ENCODE data around the gene NFKBIE. TPM values are rescaled to one million over a fixed set of nuclear protein-coding genes. Genes with fewer than 3 reads are reported as not detected.
A peak's percentile ranks its signal among the peaks of the same experiment; 100 is the strongest.

NFKBIE gene
- total and polyA plus RNA-seq, 9 of the 15 experiments (the other 6 are each of a cell fraction or from before 2014, with no cell fraction given), result 2.1 to 16.4 (median 11.7) TPM

DNA sequence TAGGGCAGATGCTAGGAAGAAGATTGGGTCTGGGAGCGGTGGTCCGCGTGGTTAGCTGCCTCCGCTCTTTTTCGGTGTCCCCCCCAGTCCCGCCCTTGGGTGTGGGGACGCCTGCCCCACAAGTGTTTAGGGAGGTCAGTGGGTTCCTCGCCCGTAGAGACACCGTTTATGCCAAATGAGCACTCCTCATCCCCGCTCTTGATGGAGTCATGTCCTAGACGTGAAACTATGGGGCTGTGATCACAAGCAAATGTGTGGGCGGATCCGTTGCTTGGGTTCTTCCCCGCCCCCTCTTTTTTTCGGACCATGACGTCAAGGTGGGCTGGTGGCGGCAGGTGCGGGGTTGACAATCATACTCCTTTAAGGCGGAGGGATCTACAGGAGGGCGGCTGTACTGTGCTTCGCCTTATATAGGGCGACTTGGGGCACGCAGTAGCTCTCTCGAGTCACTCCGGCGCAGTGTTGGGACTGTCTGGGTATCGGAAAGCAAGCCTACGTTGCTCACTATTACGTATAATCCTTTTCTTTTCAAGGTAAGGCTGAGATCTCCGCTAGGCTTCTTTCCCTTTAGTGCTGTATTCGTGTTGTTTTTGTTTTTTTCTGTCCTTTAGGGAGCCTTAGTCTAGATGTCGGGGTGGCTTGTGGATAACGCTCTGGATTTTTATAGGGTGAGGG, 18.6 kb downstream of the NFKBIE start, which contains the start of gene HSP90AB1 (continued):
- TF ChIP-seq RBFOX2 (IDR thresholded peaks at IDR 0.05; ENCODE audit: low read depth, low read length), result no peak
- 0 out of 2 replicates have a peak, but pooled peaks have one; percentile 41 for TF ChIP-seq TCF7 (IDR thresholded peaks at IDR 0.05; ENCODE audit: borderline replicate concordance)
- no peak; the same call in 1 of the 2 replicates for TF ChIP-seq EP400 (IDR thresholded peaks at IDR 0.05)
- peak in 1 of 2 experiments; percentile 76; a peak in 2 of 4 replicates for TF ChIP-seq ZNF318 (IDR thresholded peaks at IDR 0.05; ENCODE audit: borderline replicate concordance in 1 of 2, low read depth in 1 of 2)
- no peak for TF ChIP-seq XRCC4 (IDR thresholded peaks at IDR 0.05; ENCODE audit: extremely low read depth, insufficient read depth, insufficient read length)
- peak in 1 of 2 experiments; percentile 44; a peak in 1 of 4 replicates for TF ChIP-seq RCOR1 (IDR thresholded peaks at IDR 0.05; ENCODE audit: borderline replicate concordance in 1 of 2, low read depth in 2 of 2, low read length in 2 of 2)
- TF ChIP-seq ZNF436 (CRISPR knock-in tag; IDR thresholded peaks at IDR 0.05), result peak; percentile 73
- TF ChIP-seq TAF1 (IDR thresholded peaks at IDR 0.05; ENCODE audit: control insufficient read depth, extremely low read depth, insufficient read depth, low read length, severe bottlenecking), result peak; percentile 100
- no peak for TF ChIP-seq ZNF408 (CRISPR knock-in tag; IDR thresholded peaks at IDR 0.05; ENCODE audit: low read depth)
- no peak for TF ChIP-seq SMAD3 (CRISPR knock-in tag; conservative IDR thresholded peaks at IDR 0.05)
- peak in 1 of 2 experiments; percentile 92; a peak in 2 of 4 replicates for TF ChIP-seq ZMIZ1 (IDR thresholded peaks at IDR 0.05; ENCODE audit: low read depth in 2 of 2, low read length in 2 of 2)
- TF ChIP-seq SLC30A9 (CRISPR knock-in tag; IDR thresholded peaks at IDR 0.05), result no peak; the same call in 1 of the 2 replicates
- TF ChIP-seq C11orf30 (IDR thresholded peaks at IDR 0.05; ENCODE audit: low read depth), result no peak
- peak in 1 of 2 experiments; percentile 8; a peak in 2 of 4 replicates for TF ChIP-seq NRF1 (conservative IDR thresholded peaks at IDR 0.05 in 1 of 2, IDR thresholded peaks at IDR 0.05 in 1 of 2)
